HepG2 (cell line): Measurements from ENCODE around the gene OBP2A. TPM values are rescaled to one million over a fixed set of nuclear protein-coding genes. Genes with fewer than 3 reads are reported as not detected.

Source experiments
- CENPX ChIP-seq: sonication (generic); formaldehyde crosslinking; IDR thresholded peaks from 2 replicates; pipeline ENCODE4 v1.9.0; 2021; ENCODE audit warnings: mild to moderate bottlenecking, missing genetic modification reagents, moderate library complexity
- FOXC1 ChIP-seq: sonication (generic); formaldehyde crosslinking; IDR thresholded peaks from 2 replicates; pipeline ENCODE4 v1.8.0; 2022; ENCODE audit warnings: mild to moderate bottlenecking, missing genetic modification reagents, borderline replicate concordance
- HNRNPK ChIP-seq: fragments of 200-400 bp; formaldehyde crosslinking; IDR thresholded peaks from 2 replicates; pipeline ENCODE4 v1.6.1; 2018; ENCODE audit warnings: low read length, low read depth, moderate library complexity, mild to moderate bottlenecking; ENCODE audit not compliant: poor library complexity, severe bottlenecking
- ZBTB7B ChIP-seq: sonication (generic); formaldehyde crosslinking; IDR thresholded peaks from 2 replicates; pipeline ENCODE4 v1.4.0; 2020; ENCODE audit warnings: missing genetic modification reagents
- ZNF256 ChIP-seq: sonication (generic); formaldehyde crosslinking; conservative IDR thresholded peaks from 2 replicates; pipeline ENCODE4 v1.4.0; 2020; ENCODE audit warnings: missing genetic modification reagents
- ZNF260 ChIP-seq: sonication (generic); formaldehyde crosslinking; IDR thresholded peaks from 2 replicates; pipeline ENCODE4 v1.4.0; 2020; ENCODE audit warnings: missing genetic modification reagents, low read depth, mild to moderate bottlenecking, borderline replicate concordance
- ZNF550 ChIP-seq: sonication (generic); formaldehyde crosslinking; IDR thresholded peaks from 2 replicates; pipeline ENCODE4 v1.4.0; 2020; ENCODE audit warnings: mild to moderate bottlenecking, missing genetic modification reagents, borderline replicate concordance
- polyA plus RNA-seq, 8 experiments: library from polyadenylated mRNA; depleted of rRNA in 3 of 8; stranded (reverse) in 7 of 8; unstranded in 1 of 8; fragments of >200 nt; fragmentation: Illumina TruSeq in 4 of 8; extraction: Trizol in 4 of 8; gene quantifications; 2 replicates each; pipeline versions ENCODE4 v1.2.1 to v1.2.3, GENCODE V29; 2011 to 2016; ENCODE audit warnings: low read depth in 4 of 8, missing spikeins in 1 of 8, mixed read lengths in 1 of 8; ENCODE audit not compliant: insufficient read depth in 1 of 8
- total RNA-seq, 5 experiments: library from RNA; depleted of rRNA; stranded (reverse); fragments of >200 nt; fragmentation: Illumina TruSeq; extraction: Trizol; gene quantifications; 2 replicates each; pipeline ENCODE4 v1.2.3, GENCODE V29; 2016; ENCODE audit warnings: low read depth in 1 of 5
- TF ChIP-seq, protein P1 (sequence below): sonication (generic); formaldehyde crosslinking; IDR thresholded peaks from 2 replicates; pipeline ENCODE4 v1.9.0; 2021; ENCODE audit warnings: mild to moderate bottlenecking, missing genetic modification reagents
- TF ChIP-seq, protein P2 (sequence below): sonication (generic); formaldehyde crosslinking; IDR thresholded peaks from 2 replicates; pipeline ENCODE4 v1.4.0; 2020; ENCODE audit warnings: missing genetic modification reagents
- TF ChIP-seq, protein P3 (sequence below): sonication (generic); formaldehyde crosslinking; IDR thresholded peaks from 2 replicates; pipeline ENCODE4 v1.8.0; 2022; ENCODE audit warnings: mild to moderate bottlenecking, missing genetic modification reagents, borderline replicate concordance

Gene OBP2A
- total and polyA plus RNA-seq, 2 of the 13 experiments (the other 11 are each of a cell fraction or from before 2014, with no cell fraction given), result 0.32 TPM; not detected in 1

DNA sequence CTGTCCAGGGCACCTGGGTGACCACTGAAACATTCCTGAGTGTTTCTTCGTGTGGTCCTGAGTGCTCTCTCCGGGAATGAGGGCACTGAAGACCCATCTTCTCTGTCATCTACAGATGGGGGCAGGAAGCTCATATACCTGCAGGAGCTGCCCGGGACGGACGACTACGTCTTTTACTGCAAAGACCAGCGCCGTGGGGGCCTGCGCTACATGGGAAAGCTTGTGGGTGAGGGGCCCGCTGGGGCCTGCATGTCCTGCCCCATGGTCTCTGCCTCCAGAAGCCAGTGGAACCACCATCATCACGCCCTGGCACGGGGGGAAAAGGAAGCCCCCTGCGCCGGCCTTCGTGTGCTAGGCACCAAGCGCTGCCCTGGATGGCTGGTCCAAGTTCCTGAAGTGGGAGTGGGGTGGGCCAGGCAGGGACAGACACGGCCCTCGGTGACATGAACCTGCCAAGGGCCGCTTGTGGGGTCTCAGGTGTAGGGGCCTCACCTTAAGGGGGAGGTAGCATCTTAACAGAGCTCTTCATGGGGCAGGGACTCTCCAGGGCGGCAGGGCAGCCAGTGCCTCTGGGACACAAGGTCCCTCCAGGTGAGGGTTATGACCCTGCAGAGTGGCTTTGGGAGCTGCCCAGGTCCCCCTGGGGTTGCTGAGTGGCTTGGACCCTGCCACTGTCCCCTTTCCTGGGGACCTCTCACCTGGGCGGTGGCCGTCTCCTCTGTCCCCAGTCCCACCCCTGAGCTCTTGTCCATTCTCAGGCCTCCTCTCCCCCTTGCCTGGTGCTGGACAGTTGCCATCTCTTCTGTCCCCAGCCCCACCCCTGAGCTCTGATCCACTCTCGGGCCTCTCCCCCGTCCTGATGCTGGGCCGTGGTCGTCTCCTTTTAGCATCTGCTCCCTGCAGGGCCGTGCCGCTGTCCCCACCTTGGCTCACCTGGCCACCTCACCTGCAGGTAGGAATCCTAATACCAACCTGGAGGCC, 2.1 kb downstream of the OBP2A start (continued):
- TF ChIP-seq, protein P1, sequence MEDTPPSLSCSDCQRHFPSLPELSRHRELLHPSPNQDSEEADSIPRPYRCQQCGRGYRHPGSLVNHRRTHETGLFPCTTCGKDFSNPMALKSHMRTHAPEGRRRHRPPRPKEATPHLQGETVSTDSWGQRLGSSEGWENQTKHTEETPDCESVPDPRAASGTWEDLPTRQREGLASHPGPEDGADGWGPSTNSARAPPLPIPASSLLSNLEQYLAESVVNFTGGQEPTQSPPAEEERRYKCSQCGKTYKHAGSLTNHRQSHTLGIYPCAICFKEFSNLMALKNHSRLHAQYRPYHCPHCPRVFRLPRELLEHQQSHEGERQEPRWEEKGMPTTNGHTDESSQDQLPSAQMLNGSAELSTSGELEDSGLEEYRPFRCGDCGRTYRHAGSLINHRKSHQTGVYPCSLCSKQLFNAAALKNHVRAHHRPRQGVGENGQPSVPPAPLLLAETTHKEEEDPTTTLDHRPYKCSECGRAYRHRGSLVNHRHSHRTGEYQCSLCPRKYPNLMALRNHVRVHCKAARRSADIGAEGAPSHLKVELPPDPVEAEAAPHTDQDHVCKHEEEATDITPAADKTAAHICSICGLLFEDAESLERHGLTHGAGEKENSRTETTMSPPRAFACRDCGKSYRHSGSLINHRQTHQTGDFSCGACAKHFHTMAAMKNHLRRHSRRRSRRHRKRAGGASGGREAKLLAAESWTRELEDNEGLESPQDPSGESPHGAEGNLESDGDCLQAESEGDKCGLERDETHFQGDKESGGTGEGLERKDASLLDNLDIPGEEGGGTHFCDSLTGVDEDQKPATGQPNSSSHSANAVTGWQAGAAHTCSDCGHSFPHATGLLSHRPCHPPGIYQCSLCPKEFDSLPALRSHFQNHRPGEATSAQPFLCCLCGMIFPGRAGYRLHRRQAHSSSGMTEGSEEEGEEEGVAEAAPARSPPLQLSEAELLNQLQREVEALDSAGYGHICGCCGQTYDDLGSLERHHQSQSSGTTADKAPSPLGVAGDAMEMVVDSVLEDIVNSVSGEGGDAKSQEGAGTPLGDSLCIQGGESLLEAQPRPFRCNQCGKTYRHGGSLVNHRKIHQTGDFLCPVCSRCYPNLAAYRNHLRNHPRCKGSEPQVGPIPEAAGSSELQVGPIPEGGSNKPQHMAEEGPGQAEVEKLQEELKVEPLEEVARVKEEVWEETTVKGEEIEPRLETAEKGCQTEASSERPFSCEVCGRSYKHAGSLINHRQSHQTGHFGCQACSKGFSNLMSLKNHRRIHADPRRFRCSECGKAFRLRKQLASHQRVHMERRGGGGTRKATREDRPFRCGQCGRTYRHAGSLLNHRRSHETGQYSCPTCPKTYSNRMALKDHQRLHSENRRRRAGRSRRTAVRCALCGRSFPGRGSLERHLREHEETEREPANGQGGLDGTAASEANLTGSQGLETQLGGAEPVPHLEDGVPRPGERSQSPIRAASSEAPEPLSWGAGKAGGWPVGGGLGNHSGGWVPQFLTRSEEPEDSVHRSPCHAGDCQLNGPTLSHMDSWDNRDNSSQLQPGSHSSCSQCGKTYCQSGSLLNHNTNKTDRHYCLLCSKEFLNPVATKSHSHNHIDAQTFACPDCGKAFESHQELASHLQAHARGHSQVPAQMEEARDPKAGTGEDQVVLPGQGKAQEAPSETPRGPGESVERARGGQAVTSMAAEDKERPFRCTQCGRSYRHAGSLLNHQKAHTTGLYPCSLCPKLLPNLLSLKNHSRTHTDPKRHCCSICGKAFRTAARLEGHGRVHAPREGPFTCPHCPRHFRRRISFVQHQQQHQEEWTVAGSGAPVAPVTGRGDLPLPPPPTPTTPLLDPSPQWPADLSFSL, result no peak
- no peak for TF ChIP-seq ZNF256 (CRISPR knock-in tag)
- TF ChIP-seq HNRNPK, result no peak
- TF ChIP-seq, protein P2, sequence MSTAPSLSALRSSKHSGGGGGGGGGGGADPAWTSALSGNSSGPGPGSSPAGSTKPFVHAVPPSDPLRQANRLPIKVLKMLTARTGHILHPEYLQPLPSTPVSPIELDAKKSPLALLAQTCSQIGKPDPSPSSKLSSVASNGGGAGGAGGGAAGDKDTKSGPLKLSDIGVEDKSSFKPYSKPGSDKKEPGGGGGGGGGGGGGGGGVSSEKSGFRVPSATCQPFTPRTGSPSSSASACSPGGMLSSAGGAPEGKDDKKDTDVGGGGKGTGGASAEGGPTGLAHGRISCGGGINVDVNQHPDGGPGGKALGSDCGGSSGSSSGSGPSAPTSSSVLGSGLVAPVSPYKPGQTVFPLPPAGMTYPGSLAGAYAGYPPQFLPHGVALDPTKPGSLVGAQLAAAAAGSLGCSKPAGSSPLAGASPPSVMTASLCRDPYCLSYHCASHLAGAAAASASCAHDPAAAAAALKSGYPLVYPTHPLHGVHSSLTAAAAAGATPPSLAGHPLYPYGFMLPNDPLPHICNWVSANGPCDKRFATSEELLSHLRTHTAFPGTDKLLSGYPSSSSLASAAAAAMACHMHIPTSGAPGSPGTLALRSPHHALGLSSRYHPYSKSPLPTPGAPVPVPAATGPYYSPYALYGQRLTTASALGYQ (CRISPR knock-in tag), result no peak
- TF ChIP-seq FOXC1 (CRISPR knock-in tag), result no peak
- no peak for TF ChIP-seq ZBTB7B (CRISPR knock-in tag)
- no peak for TF ChIP-seq ZNF550 (CRISPR knock-in tag)
- TF ChIP-seq ZNF260 (CRISPR knock-in tag), result no peak
- no peak for TF ChIP-seq CENPX (CRISPR knock-in tag)
- TF ChIP-seq, protein P3, sequence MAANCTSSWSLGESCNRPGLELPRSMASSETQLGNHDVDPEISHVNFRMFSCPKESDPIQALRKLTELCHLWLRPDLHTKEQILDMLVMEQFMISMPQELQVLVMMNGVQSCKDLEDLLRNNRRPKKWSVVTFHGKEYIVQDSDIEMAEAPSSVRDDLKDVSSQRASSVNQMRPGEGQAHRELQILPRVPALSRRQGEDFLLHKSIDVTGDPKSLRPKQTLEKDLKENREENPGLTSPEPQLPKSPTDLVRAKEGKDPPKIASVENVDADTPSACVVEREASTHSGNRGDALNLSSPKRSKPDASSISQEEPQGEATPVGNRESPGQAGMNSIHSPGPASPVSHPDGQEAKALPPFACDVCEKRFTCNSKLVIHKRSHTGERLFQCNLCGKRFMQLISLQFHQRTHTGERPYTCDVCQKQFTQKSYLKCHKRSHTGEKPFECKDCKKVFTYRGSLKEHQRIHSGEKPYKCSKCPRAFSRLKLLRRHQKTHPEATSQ, result no peak
- TF ChIP-seq, all 625 proteins: peak for 0
